Testis (tissue), 2 donors: Measurements from ENCODE around the gene CDK1.

Experiments used
- CTCF ChIP-seq, 3 experiments: fragments of 450-650 bp in 2 of 3; fragments of 200-600 bp in 1 of 3; sonication (generic) in 1 of 3; IDR thresholded peaks; one replicate each; pipeline ENCODE4 v1.5.1; 2016 to 2019; ENCODE audit warnings: antibody characterized with exemption in 3 of 3, mild to moderate bottlenecking in 2 of 3, moderate library complexity in 1 of 3
- POLR2A ChIP-seq: fragments of 450-650 bp; IDR thresholded peaks from one replicate; pipeline ENCODE4 v1.6.1; 2017; ENCODE audit warnings: antibody characterized with exemption, mild to moderate bottlenecking, moderate library complexity

- TF ChIP-seq CTCF (IDR thresholded peaks at IDR 0.05) (no peak), POLR2A (no peak)
These were observed 29.2 kb downstream of the CDK1 start for GRCh38 chr10:60807499-60807898.
